Natural killer cell (primary cell): Measurements from ENCODE around the gene PLA2G4A. TPM values are rescaled to one million over a fixed set of nuclear protein-coding genes. Genes with fewer than 3 reads are reported as not detected.

Experiments used
- ATAC-seq, 3 donors: fragments of 150-1000 bp in 2 of 3; fragments of 200-7000 bp in 1 of 3; cut with Tn5 transposase; 1 replicate in 1 of 3; 2 replicates in 2 of 3; pipeline ENCODE4 v1.10.0; 2021; ENCODE audit warnings: mild to moderate bottlenecking in 2 of 3, moderate library complexity in 2 of 3
- DNase-seq, 2 donors: peaks; one replicate each; pipeline versions ENCODE4 v3.0.0 to v3.0.0-alpha.2; 2013 to 2021; ENCODE audit warnings: mixed read lengths in 1 of 2
- H3K27ac ChIP-seq: one replicate; pipeline ENCODE4 v1.5.1; 2013; ENCODE audit warnings: mild to moderate bottlenecking, low read length
- H3K27me3 ChIP-seq: one replicate; pipeline ENCODE4 v1.6.1; 2013; ENCODE audit warnings: low read length; ENCODE audit not compliant: control insufficient read depth, insufficient read depth
- H3K36me3 ChIP-seq: one replicate; pipeline ENCODE4 v1.6.1; 2013; ENCODE audit warnings: low read length; ENCODE audit not compliant: control insufficient read depth, insufficient read depth
- H3K4me1 ChIP-seq: one replicate; pipeline ENCODE4 v1.6.1; 2013; ENCODE audit warnings: low read length; ENCODE audit not compliant: control insufficient read depth, insufficient read depth
- H3K4me3 ChIP-seq: one replicate; pipeline ENCODE4 v1.5.1; 2013; ENCODE audit warnings: low read length
- H3K9me3 ChIP-seq: one replicate; pipeline ENCODE4 v1.6.1; 2013; ENCODE audit warnings: low read length; ENCODE audit not compliant: control insufficient read depth, insufficient read depth
- H3K27ac Mint-ChIP-seq, 2 donors: one replicate each; pipeline ENCODE4 v1.8.0; 2022; ENCODE audit warnings: mild to moderate bottlenecking in 2 of 2, mixed read lengths in 2 of 2, moderate library complexity in 1 of 2
- H3K27me3 Mint-ChIP-seq, 2 donors: one replicate each; pipeline ENCODE4 v1.8.0; 2022; ENCODE audit warnings: low read depth in 2 of 2, mixed read lengths in 2 of 2
- H3K36me3 Mint-ChIP-seq: one replicate; pipeline ENCODE4 v1.8.0; 2022; ENCODE audit warnings: mixed read lengths
- H3K4me1 Mint-ChIP-seq, 2 donors: one replicate each; pipeline ENCODE4 v1.8.0; 2022; ENCODE audit warnings: mixed read lengths in 2 of 2
- H3K4me3 Mint-ChIP-seq: one replicate; pipeline ENCODE4 v1.8.0; 2022; ENCODE audit warnings: mild to moderate bottlenecking, moderate library complexity, mixed read lengths
- H3K9me3 Mint-ChIP-seq, 2 donors: one replicate each; pipeline ENCODE4 v1.8.0; 2022; ENCODE audit warnings: mixed read lengths in 2 of 2
- WGBS: methylation state at CpG from one replicate; pipeline ENCODE4 v1.1.7; 2013; ENCODE audit warnings: missing lambda C conversion rate; ENCODE audit not compliant: insufficient coverage; 5-methylcytosine and 5-hydroxymethylcytosine counted together
- intact Hi-C: fragments of 100-400 bp; cut with micrococcal nuclease; formaldehyde crosslinking; loops from one replicate; pipeline ENCODE4 v1.14.2; 2022
- total RNA-seq, 4 donors: library from RNA; stranded (reverse); fragments of 120-200 nt in 1 of 4; gene quantifications; one replicate each; pipeline versions ENCODE4 v1.2.3 to v1.2.4, GENCODE V29; 2013 to 2022
- TF ChIP-seq, protein P1 (sequence below): fragments of 200-600 bp; IDR thresholded peaks from one replicate; pipeline ENCODE4 v1.8.0; 2022; ENCODE audit warnings: antibody characterized with exemption

PLA2G4A gene
- total RNA-seq, 3 donors from 2014 or later (not counting 1 experiment from before 2014, with no cell fraction given), result 0.33 to 1.3 (median 0.45) TPM

DNA sequence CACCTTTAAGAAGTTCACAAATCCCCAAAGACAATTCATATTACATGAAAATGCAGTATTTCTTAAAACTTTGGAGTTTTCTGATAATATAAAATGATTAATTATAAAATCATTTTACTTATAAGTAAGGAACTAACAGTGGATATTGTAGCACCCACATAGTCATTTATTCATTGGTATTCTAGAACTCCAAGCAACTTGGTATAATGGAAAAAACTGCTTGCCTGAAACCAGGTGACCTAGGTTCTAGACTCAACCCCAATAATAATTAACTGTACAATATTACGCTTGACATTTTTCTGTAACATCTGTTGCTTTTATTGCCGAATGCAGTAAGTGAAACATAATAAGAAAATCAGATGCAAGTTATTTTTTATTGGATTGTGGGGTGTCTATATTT is 2.4 kb downstream of the PLA2G4A start:
- Histone ChIP-seq H3K4me1 (peaks cover 2% of the 10 kb centered on the region), H3K36me3 (no peaks in the 10 kb centered on the region), H3K4me3 (no peak overlapping the region), H3K9me3 (no peaks in the 10 kb centered on the region), H3K27me3 (no peaks in the 10 kb centered on the region), H3K27ac (no peak overlapping the region)
- WGBS, result no CpG with 5 or more reads among the region's 2 CpGs
- Mint-ChIP-seq H3K27me3 (peaks cover 5 to 16% of the 10 kb centered on the region in 2 donors), H3K36me3 (no peaks in the 10 kb centered on the region), H3K4me1 (peaks cover 19% of the 10 kb centered on the region in 2 donors), H3K4me3 (peak overlapping the region; percentile 10), H3K9me3 (no peaks in the 10 kb centered on the region), H3K27ac (no peak overlapping the region)
- no peak for DNase-seq
- TF ChIP-seq, protein P1, sequence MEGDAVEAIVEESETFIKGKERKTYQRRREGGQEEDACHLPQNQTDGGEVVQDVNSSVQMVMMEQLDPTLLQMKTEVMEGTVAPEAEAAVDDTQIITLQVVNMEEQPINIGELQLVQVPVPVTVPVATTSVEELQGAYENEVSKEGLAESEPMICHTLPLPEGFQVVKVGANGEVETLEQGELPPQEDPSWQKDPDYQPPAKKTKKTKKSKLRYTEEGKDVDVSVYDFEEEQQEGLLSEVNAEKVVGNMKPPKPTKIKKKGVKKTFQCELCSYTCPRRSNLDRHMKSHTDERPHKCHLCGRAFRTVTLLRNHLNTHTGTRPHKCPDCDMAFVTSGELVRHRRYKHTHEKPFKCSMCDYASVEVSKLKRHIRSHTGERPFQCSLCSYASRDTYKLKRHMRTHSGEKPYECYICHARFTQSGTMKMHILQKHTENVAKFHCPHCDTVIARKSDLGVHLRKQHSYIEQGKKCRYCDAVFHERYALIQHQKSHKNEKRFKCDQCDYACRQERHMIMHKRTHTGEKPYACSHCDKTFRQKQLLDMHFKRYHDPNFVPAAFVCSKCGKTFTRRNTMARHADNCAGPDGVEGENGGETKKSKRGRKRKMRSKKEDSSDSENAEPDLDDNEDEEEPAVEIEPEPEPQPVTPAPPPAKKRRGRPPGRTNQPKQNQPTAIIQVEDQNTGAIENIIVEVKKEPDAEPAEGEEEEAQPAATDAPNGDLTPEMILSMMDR, result no peak
- ATAC-seq, result no peak
- intact Hi-C loops, result no loop called here

DNA sequence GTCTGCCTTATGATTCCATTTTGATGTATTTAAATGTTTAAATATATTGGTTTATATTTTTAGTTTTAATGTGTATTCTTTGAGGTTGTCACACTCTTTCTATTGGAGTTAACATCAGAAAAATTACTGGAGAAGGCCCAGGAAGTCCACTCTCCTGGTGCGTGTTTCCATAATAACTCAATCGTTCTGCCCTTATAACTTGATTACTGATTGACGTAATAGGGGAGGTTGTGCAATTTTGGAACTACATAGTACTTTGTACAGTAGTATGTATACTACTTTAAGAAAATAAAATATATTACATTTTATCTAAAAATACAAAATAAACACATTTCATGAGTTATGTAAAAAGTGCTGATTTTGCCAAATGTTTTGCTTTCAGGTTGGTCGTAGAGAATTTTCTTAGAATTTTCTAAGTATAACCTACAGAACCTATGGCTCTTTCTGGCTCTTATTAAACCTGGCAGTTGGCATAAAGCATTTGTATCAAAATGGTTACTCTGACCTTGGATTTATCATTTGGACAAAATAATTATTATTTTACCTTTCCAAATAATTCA is 5.7 kb downstream of the PLA2G4A start:
- no peaks in the 10 kb centered on the region for H3K9me3 ChIP-seq
- WGBS, result 100% methylated on average over 3 of the region's 4 CpGs
- Mint-ChIP-seq H3K27ac (no peak overlapping the region), H3K4me1 (peaks cover 6 to 7% of the 10 kb centered on the region in 2 donors), H3K9me3 (peaks cover 0 to 3% of the 10 kb centered on the region in 2 donors), H3K4me3 (no peak overlapping the region), H3K27me3 (peaks cover 5 to 12% of the 10 kb centered on the region in 2 donors), H3K36me3 (no peaks in the 10 kb centered on the region)
- H3K4me3 ChIP-seq, result no peak overlapping the region
- H3K27ac ChIP-seq, result no peak overlapping the region
- no peaks in the 10 kb centered on the region for H3K27me3 ChIP-seq
- DNase-seq, result no peak
- ATAC-seq, result no peak
- TF ChIP-seq, protein P1, result no peak
- H3K4me1 ChIP-seq, result peaks cover 2% of the 10 kb centered on the region
- intact Hi-C loops, result no loop called here
- H3K36me3 ChIP-seq, result no peaks in the 10 kb centered on the region

DNA sequence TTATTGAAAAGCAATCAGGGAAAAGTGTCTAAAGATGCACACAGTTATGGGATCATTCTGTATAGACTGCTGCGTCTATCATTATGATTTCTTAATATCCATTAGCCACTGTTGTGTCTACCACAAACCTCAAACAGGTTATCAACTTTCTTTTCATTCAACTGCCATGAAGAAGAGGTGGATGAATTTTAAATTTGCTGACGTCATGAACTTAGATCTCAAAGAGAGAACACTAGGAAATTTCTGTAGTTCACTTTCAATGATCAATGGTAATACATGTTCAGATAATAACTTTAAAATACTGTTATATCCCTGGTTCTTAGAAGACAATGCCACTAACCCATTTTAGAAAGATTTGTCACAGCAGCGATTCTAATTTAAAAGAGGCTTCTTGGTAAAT is 6.7 kb downstream of the PLA2G4A start:
- no peak overlapping the region for H3K4me3 ChIP-seq

More for the DNA sequence above, 6.7 kb downstream of the PLA2G4A start:
- peaks cover 2 to 7% of the 10 kb centered on the region in 2 donors for H3K27me3 Mint-ChIP-seq
- no peak for ATAC-seq
- intact Hi-C loops, result no loop called here
- TF ChIP-seq, protein P1, result no peak
- H3K9me3 Mint-ChIP-seq, result peaks cover 0 to 3% of the 10 kb centered on the region in 2 donors
- H3K36me3 ChIP-seq, result no peaks in the 10 kb centered on the region
- H3K27ac Mint-ChIP-seq, result no peak overlapping the region
- H3K9me3 ChIP-seq, result no peaks in the 10 kb centered on the region
- WGBS, result no CpG with 5 or more reads among the region's 3 CpGs
- H3K36me3 Mint-ChIP-seq, result no peaks in the 10 kb centered on the region
- no peaks in the 10 kb centered on the region for H3K27me3 ChIP-seq
- no peak overlapping the region for H3K27ac ChIP-seq
- H3K4me3 Mint-ChIP-seq, result no peak overlapping the region
- no peaks in the 10 kb centered on the region for H3K4me1 Mint-ChIP-seq
- no peak for DNase-seq
- no peaks in the 10 kb centered on the region for H3K4me1 ChIP-seq
